Measurements from ENCODE around the gene TENM3.

The TENM3 gene

DNA sequence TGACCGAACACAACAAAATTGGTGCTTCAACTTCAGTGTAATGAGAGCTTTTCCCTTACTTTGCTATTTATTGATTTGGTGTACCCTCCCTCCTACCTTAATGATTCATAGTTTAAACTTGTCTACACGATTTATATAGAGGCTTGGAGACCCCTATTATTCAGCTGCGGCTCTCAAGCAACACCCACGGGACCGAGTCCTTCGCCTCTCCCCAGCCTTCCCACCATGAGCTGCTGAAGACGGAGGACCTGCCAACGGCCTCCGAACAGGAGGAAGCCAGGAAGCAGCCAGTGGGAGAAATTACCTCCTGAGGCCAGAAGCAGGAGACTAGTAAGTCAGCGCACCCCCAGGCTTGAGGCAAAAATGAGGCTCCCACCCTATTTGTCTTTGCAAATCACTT lies 595.3 kb downstream of the TENM3 start:
- TF ChIP-seq, protein P1, sequence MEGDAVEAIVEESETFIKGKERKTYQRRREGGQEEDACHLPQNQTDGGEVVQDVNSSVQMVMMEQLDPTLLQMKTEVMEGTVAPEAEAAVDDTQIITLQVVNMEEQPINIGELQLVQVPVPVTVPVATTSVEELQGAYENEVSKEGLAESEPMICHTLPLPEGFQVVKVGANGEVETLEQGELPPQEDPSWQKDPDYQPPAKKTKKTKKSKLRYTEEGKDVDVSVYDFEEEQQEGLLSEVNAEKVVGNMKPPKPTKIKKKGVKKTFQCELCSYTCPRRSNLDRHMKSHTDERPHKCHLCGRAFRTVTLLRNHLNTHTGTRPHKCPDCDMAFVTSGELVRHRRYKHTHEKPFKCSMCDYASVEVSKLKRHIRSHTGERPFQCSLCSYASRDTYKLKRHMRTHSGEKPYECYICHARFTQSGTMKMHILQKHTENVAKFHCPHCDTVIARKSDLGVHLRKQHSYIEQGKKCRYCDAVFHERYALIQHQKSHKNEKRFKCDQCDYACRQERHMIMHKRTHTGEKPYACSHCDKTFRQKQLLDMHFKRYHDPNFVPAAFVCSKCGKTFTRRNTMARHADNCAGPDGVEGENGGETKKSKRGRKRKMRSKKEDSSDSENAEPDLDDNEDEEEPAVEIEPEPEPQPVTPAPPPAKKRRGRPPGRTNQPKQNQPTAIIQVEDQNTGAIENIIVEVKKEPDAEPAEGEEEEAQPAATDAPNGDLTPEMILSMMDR (IDR thresholded peaks at IDR 0.05; ENCODE audit: borderline replicate concordance, extremely low read depth, low read length, poor library complexity, severe bottlenecking), result no peak
- TF ChIP-seq EZH2 (IDR thresholded peaks at IDR 0.05; ENCODE audit: borderline replicate concordance, low read depth, low read length, severe bottlenecking), result no peak

DNA sequence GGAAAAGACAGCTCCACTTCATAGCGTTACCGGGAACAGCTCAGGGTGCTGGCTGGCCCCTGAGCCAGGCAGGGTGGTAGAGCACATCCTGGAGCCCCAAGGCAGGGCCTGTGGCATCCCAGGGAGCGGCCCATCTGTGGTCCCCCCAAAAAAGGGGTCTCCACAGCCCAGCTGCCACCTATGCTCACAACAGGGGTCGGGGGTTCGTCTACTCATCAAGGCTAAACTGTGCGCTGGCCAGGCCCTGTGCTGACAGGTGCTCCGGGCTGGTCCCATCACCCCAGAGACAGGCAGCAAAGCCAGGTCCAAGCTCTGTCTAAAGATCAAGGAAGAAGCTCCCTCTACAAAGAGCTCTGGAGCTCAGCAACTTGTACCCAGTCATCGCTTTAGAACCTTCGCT lies 596.1 kb downstream of the TENM3 start:
- H3K4me3 ChIP-seq (ENCODE audit: low read depth in 1 of 2, low read length in 2 of 2), result no peak overlapping the region
- no peak overlapping the region for H2AFZ ChIP-seq (ENCODE audit: low read depth, low read length)
- DNase-seq, result no peak
- no peak overlapping the region for H3K9ac ChIP-seq (ENCODE audit: low read depth, low read length)
- H3K4me1 ChIP-seq (ENCODE audit: insufficient read depth, low read length), result no peaks in the 10 kb centered on the region
- no peaks in the 10 kb centered on the region for H3K36me3 ChIP-seq (ENCODE audit: insufficient read depth, low read length)
- no peaks in the 10 kb centered on the region for H3K79me2 ChIP-seq (ENCODE audit: insufficient read depth, low read length)
- ATAC-seq (ENCODE audit: insufficient read depth, low read depth), result no peak
- no peaks in the 10 kb centered on the region for H3K27me3 ChIP-seq (ENCODE audit: insufficient read depth, low read length, poor library complexity)
- TF ChIP-seq EZH2 (IDR thresholded peaks at IDR 0.05; ENCODE audit: borderline replicate concordance, low read depth, low read length, severe bottlenecking), result no peak
- TF ChIP-seq, protein P1 (IDR thresholded peaks at IDR 0.05; ENCODE audit: borderline replicate concordance, extremely low read depth, low read length, poor library complexity, severe bottlenecking), result no peak
- H3K9me3 ChIP-seq (ENCODE audit: insufficient read depth, low read length, severe bottlenecking), result no peaks in the 10 kb centered on the region
- H3K4me2 ChIP-seq (ENCODE audit: insufficient read depth, low read length), result no peak overlapping the region
- no peaks in the 10 kb centered on the region for H4K20me1 ChIP-seq (ENCODE audit: insufficient read depth, low read length)
- no peak overlapping the region for H3K27ac ChIP-seq (ENCODE audit: low read length)

More for the DNA sequence above, 595.3 kb downstream of the TENM3 start:
- no peaks in the 10 kb centered on the region for H3K9me3 ChIP-seq (ENCODE audit: insufficient read depth, low read length, severe bottlenecking)
- H2AFZ ChIP-seq (ENCODE audit: low read depth, low read length), result no peak overlapping the region
- H3K27ac ChIP-seq (ENCODE audit: low read length), result no peak overlapping the region
- H3K36me3 ChIP-seq (ENCODE audit: insufficient read depth, low read length), result no peaks in the 10 kb centered on the region
- H3K4me3 ChIP-seq (ENCODE audit: low read depth in 1 of 2, low read length in 2 of 2), result no peak overlapping the region
- H3K79me2 ChIP-seq (ENCODE audit: insufficient read depth, low read length), result no peaks in the 10 kb centered on the region
- no peak overlapping the region for H3K4me2 ChIP-seq (ENCODE audit: insufficient read depth, low read length)
- H3K4me1 ChIP-seq (ENCODE audit: insufficient read depth, low read length), result no peaks in the 10 kb centered on the region
- H3K9ac ChIP-seq (ENCODE audit: low read depth, low read length), result no peak overlapping the region
- ATAC-seq (ENCODE audit: insufficient read depth, low read depth) (no peak), DNase-seq (no peak)
- H3K27me3 ChIP-seq (ENCODE audit: insufficient read depth, low read length, poor library complexity), result no peaks in the 10 kb centered on the region
- H4K20me1 ChIP-seq (ENCODE audit: insufficient read depth, low read length), result no peaks in the 10 kb centered on the region

DNA sequence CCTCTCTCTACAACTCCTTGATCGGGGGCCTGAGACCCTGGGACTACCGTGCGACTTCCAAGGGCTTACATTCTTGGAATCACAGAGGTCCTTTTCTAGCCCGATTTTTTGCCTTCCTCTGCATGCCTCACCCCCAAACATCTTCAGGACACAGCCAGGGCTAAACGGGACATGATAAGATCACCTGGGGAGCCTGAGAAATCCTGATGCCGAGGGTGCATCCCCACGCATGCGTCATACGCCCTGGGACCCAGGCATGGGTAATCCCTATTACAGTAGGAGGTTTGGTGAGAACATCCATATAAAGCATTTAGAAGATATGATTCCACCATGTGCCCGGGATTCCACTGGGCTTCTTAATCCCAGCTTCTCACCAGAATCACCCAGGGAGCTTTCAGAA lies 596.9 kb downstream of the TENM3 start:
- Histone ChIP-seq H3K4me1 (ENCODE audit: insufficient read depth, low read length) (no peaks in the 10 kb centered on the region), H4K20me1 (ENCODE audit: insufficient read depth, low read length) (no peaks in the 10 kb centered on the region), H3K4me3 (ENCODE audit: low read depth in 1 of 2, low read length in 2 of 2) (no peak overlapping the region), H3K9ac (ENCODE audit: low read depth, low read length) (no peak overlapping the region), H3K4me2 (ENCODE audit: insufficient read depth, low read length) (no peak overlapping the region), H3K79me2 (ENCODE audit: insufficient read depth, low read length) (no peaks in the 10 kb centered on the region), H2AFZ (ENCODE audit: low read depth, low read length) (no peak overlapping the region), H3K36me3 (ENCODE audit: insufficient read depth, low read length) (no peaks in the 10 kb centered on the region), H3K9me3 (ENCODE audit: insufficient read depth, low read length, severe bottlenecking) (no peaks in the 10 kb centered on the region), H3K27me3 (ENCODE audit: insufficient read depth, low read length, poor library complexity) (no peaks in the 10 kb centered on the region), H3K27ac (ENCODE audit: low read length) (no peak overlapping the region)
- ATAC-seq (ENCODE audit: insufficient read depth, low read depth) (no peak), DNase-seq (no peak)
- TF ChIP-seq, protein P1 (IDR thresholded peaks at IDR 0.05; ENCODE audit: borderline replicate concordance, extremely low read depth, low read length, poor library complexity, severe bottlenecking), result no peak
- no peak for TF ChIP-seq EZH2 (IDR thresholded peaks at IDR 0.05; ENCODE audit: borderline replicate concordance, low read depth, low read length, severe bottlenecking)

DNA sequence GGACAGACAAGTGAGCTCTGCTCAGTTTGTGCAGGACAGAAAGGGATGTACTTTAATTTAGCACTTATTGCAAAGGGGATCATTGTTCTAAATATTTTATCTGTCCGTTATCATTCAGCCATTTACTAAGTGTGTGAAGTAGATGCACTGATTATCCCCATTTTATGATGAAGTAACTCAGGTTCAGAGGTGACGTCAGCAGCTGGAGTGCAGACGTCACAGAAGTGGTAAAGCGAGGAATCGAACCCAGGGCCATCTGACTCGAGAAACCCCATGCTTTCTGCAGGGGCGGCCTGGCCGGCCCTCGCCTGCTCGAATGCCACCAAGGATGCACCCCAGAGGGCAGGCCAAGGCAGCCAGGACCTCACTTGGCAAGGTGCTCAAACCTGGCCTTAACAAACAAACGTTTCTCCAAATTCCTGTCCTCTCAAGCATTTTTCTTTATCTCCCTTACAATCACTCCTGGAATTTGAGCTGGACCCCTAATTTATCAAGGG lies 599.0 kb downstream of the TENM3 start:
- H3K4me1 ChIP-seq (ENCODE audit: insufficient read depth, low read length), result no peaks in the 10 kb centered on the region
- ATAC-seq (ENCODE audit: insufficient read depth, low read depth), result no peak
- DNase-seq, result no peak
- no peaks in the 10 kb centered on the region for H3K36me3 ChIP-seq (ENCODE audit: insufficient read depth, low read length)
- no peak overlapping the region for H3K4me3 ChIP-seq (ENCODE audit: low read depth in 1 of 2, low read length in 2 of 2)
- H2AFZ ChIP-seq (ENCODE audit: low read depth, low read length), result no peak overlapping the region
- H4K20me1 ChIP-seq (ENCODE audit: insufficient read depth, low read length), result no peaks in the 10 kb centered on the region
- no peak overlapping the region for H3K27ac ChIP-seq (ENCODE audit: low read length)
- H3K4me2 ChIP-seq (ENCODE audit: insufficient read depth, low read length), result no peak overlapping the region
- H3K9me3 ChIP-seq (ENCODE audit: insufficient read depth, low read length, severe bottlenecking), result no peaks in the 10 kb centered on the region
- no peaks in the 10 kb centered on the region for H3K27me3 ChIP-seq (ENCODE audit: insufficient read depth, low read length, poor library complexity)
- TF ChIP-seq, protein P1 (IDR thresholded peaks at IDR 0.05; ENCODE audit: borderline replicate concordance, extremely low read depth, low read length, poor library complexity, severe bottlenecking), result no peak
- no peak for TF ChIP-seq EZH2 (IDR thresholded peaks at IDR 0.05; ENCODE audit: borderline replicate concordance, low read depth, low read length, severe bottlenecking)
- no peaks in the 10 kb centered on the region for H3K79me2 ChIP-seq (ENCODE audit: insufficient read depth, low read length)
- H3K9ac ChIP-seq (ENCODE audit: low read depth, low read length), result no peak overlapping the region
